IMR-90 (cell line): ENCODE measurements around the gene ADGRD2. TPM values are rescaled to one million over a fixed set of nuclear protein-coding genes. Genes with fewer than 3 reads are reported as not detected.

Experiments used
- ATAC-seq: fragments of 200-7000 bp; cut with Tn5 transposase; 2 replicates; pipeline ENCODE4 v1.9.1; 2020; ENCODE audit warnings: low read depth, mild to moderate bottlenecking, moderate library complexity
- BruUV-seq: library from RNA; stranded (reverse); fragments of 400-500 nt; replicated peaks from 2 replicates; lab custom pipeline; 2021; lab: Mats Ljungman, UMichigan
- CTCF ChIA-PET: fragments of 300-600 bp; formaldehyde crosslinking; extraction: SDS; loops from one replicate; lab custom pipeline; 2021; ENCODE audit warnings: antibody characterized with exemption; lab: Yijun Ruan, JAX
- POLR2A ChIA-PET: fragments of 300-600 bp; sonication (Branson Sonifier 250); formaldehyde crosslinking; loops from one replicate; lab custom pipeline; 2022; ENCODE audit warnings: antibody characterized with exemption; ENCODE audit not compliant: unreplicated experiment; lab: Charles Lee
- DNase-seq: peaks from one replicate; pipeline ENCODE4 v3.0.0; 2013
- H2AFZ ChIP-seq: replicated peaks from 2 replicates; pipeline ENCODE3; 2013; ENCODE audit warnings: low read length, mild to moderate bottlenecking; ENCODE audit not compliant: poor library complexity
- H2AK5ac ChIP-seq: 2 replicates; pipeline ENCODE4 v1.6.1; 2013; ENCODE audit warnings: low read depth, low read length, inconsistent platforms
- H2AK9ac ChIP-seq: replicated peaks from 2 replicates; pipeline ENCODE3; 2013; ENCODE audit warnings: mild to moderate bottlenecking, low read depth, low read length, moderate library complexity; ENCODE audit not compliant: poor library complexity
- H2BK120ac ChIP-seq: 2 replicates; pipeline ENCODE4 v1.6.1; 2013; ENCODE audit warnings: low read depth, low read length, inconsistent platforms
- H2BK15ac ChIP-seq: 3 replicates; pipeline ENCODE4 v1.6.1; 2013; ENCODE audit warnings: low read depth, low read length, inconsistent platforms
- H2BK20ac ChIP-seq: 2 replicates; pipeline ENCODE4 v1.6.1; 2013; ENCODE audit warnings: low read depth, mild to moderate bottlenecking, inconsistent platforms, low read length, moderate library complexity
- H2BK5ac ChIP-seq: 2 replicates; pipeline ENCODE4 v1.6.1; 2013; ENCODE audit warnings: mild to moderate bottlenecking, low read depth, low read length, inconsistent platforms; ENCODE audit not compliant: poor library complexity, severe bottlenecking
- H3K14ac ChIP-seq: replicated peaks from 2 replicates; pipeline ENCODE4 v1.6.1; 2013; ENCODE audit warnings: low read depth, low read length, inconsistent platforms
- H3K18ac ChIP-seq: 2 replicates; pipeline ENCODE4 v1.6.1; 2013; ENCODE audit warnings: low read depth, low read length, control low read depth
- H3K23ac ChIP-seq: 2 replicates; pipeline ENCODE4 v1.6.1; 2013; ENCODE audit warnings: low read depth, low read length, inconsistent platforms
- H3K27ac ChIP-seq: 2 replicates; pipeline ENCODE4 v1.5.1; 2013; ENCODE audit warnings: mild to moderate bottlenecking, control low read depth, low read length; ENCODE audit not compliant: insufficient read depth
- H3K27me3 ChIP-seq: 2 replicates; pipeline ENCODE4 v1.6.1; 2013; ENCODE audit warnings: low read length; ENCODE audit not compliant: control insufficient read depth, insufficient read depth
- H3K36me3 ChIP-seq: 2 replicates; pipeline ENCODE4 v1.6.1; 2013; ENCODE audit warnings: low read length, mixed read lengths; ENCODE audit not compliant: control insufficient read depth, insufficient read depth
- H3K4ac ChIP-seq: 2 replicates; pipeline ENCODE4 v1.6.1; 2013; ENCODE audit warnings: low read depth, low read length, inconsistent platforms
- H3K4me1 ChIP-seq: 2 replicates; pipeline ENCODE4 v1.6.1; 2013; ENCODE audit warnings: low read length, mixed read lengths; ENCODE audit not compliant: control insufficient read depth, insufficient read depth
- H3K4me2 ChIP-seq: 2 replicates; pipeline ENCODE4 v1.6.1; 2013; ENCODE audit warnings: low read depth, mild to moderate bottlenecking, control low read depth, low read length, moderate library complexity
- H3K4me3 ChIP-seq: 2 replicates; pipeline ENCODE4 v1.5.1; 2013; ENCODE audit warnings: low read depth, mild to moderate bottlenecking, control low read depth, low read length, moderate library complexity; ENCODE audit not compliant: insufficient read depth
- H3K56ac ChIP-seq: 2 replicates; pipeline ENCODE4 v1.6.1; 2013; ENCODE audit warnings: low read length, inconsistent platforms; ENCODE audit not compliant: insufficient read depth; ENCODE audit errors: extremely low read depth
- H3K79me1 ChIP-seq, 2 experiments: 2 replicates each; pipeline ENCODE4 v1.6.1; 2013; ENCODE audit warnings: low read length in 2 of 2, inconsistent platforms in 1 of 2, low read depth in 1 of 2
- H3K9ac ChIP-seq: 2 replicates; pipeline ENCODE4 v1.6.1; 2013; ENCODE audit warnings: low read depth, low read length, control low read depth
- H3K9me1 ChIP-seq: 2 replicates; pipeline ENCODE4 v1.6.1; 2013; ENCODE audit warnings: low read length, inconsistent platforms; ENCODE audit not compliant: insufficient read depth
- H3K9me3 ChIP-seq: 2 replicates; pipeline ENCODE4 v1.6.1; 2013; ENCODE audit warnings: low read length; ENCODE audit not compliant: control insufficient read depth, insufficient read depth
- H4K20me1 ChIP-seq: 2 replicates; pipeline ENCODE4 v1.6.1; 2013; ENCODE audit warnings: low read length, inconsistent platforms; ENCODE audit not compliant: insufficient read depth
- H4K5ac ChIP-seq: 2 replicates; pipeline ENCODE4 v1.6.1; 2013; ENCODE audit warnings: mild to moderate bottlenecking, low read depth, low read length, control low read depth
- H4K8ac ChIP-seq, 2 experiments: 2 replicates each; pipeline ENCODE4 v1.6.1; 2013; ENCODE audit warnings: low read depth in 2 of 2, low read length in 2 of 2, control low read depth in 1 of 2, inconsistent platforms in 1 of 2
- H4K91ac ChIP-seq: 2 replicates; pipeline ENCODE4 v1.6.1; 2013; ENCODE audit warnings: low read depth, low read length, inconsistent platforms; ENCODE audit not compliant: insufficient read depth
- BHLHE40 ChIP-seq: fragments of 150-350 bp; IDR thresholded peaks from 2 replicates; pipeline ENCODE4 v1.6.1; 2016; ENCODE audit warnings: mild to moderate bottlenecking, low read depth, low read length
- CHD1 ChIP-seq: IDR thresholded peaks from 2 replicates; pipeline ENCODE4 v1.6.1; 2012; ENCODE audit warnings: low read depth, low read length, improper control_type of control experiment
- FOS ChIP-seq: fragments of 150-350 bp; IDR thresholded peaks from 2 replicates; pipeline ENCODE4 v1.6.1; 2016; ENCODE audit warnings: low read depth, low read length
- MAFK ChIP-seq: IDR thresholded peaks from 2 replicates; pipeline ENCODE4 v1.6.1; 2012; ENCODE audit warnings: low read depth, low read length, improper control_type of control experiment
- MAZ ChIP-seq: IDR thresholded peaks from 2 replicates; pipeline ENCODE4 v1.6.1; 2012; ENCODE audit warnings: low read depth, mild to moderate bottlenecking, low read length, improper control_type of control experiment, moderate library complexity, borderline replicate concordance
- MXI1 ChIP-seq: IDR thresholded peaks from 2 replicates; pipeline ENCODE4 v1.6.1; 2012; ENCODE audit warnings: low read depth, mild to moderate bottlenecking, low read length, moderate library complexity, borderline replicate concordance
- NFE2L2 ChIP-seq: fragments of 150-350 bp; IDR thresholded peaks from 2 replicates; pipeline ENCODE4 v1.6.1; 2016; ENCODE audit warnings: low read depth, mild to moderate bottlenecking, low read length
- POLR2A ChIP-seq: IDR thresholded peaks from 2 replicates; pipeline ENCODE4 v1.6.1; 2012; ENCODE audit warnings: mild to moderate bottlenecking, low read depth, low read length
- RAD21 ChIP-seq: IDR thresholded peaks from 2 replicates; pipeline ENCODE4 v1.6.1; 2012; ENCODE audit warnings: low read length, improper control_type of control experiment
- RCOR1 ChIP-seq: IDR thresholded peaks from 2 replicates; pipeline ENCODE4 v1.6.1; 2012; ENCODE audit warnings: mild to moderate bottlenecking, low read length, improper control_type of control experiment; ENCODE audit not compliant: insufficient replicate concordance
- RFX5 ChIP-seq: IDR thresholded peaks from 2 replicates; pipeline ENCODE4 v1.8.0; 2012; ENCODE audit warnings: low read depth, mild to moderate bottlenecking, low read length, moderate library complexity
- WGBS, 2 experiments: methylation state at CpG; one replicate each; pipeline versions ENCODE4 v1.1.5 to v1.1.7; 2013; ENCODE audit warnings: missing lambda C conversion rate in 2 of 2; ENCODE audit not compliant: insufficient read length in 1 of 2; ENCODE audit errors: extremely low coverage in 2 of 2; 5-methylcytosine and 5-hydroxymethylcytosine counted together
- dilution Hi-C: fragments of 300-500 bp; cut with HindIII; formaldehyde crosslinking; loops from one replicate; pipeline ENCODE4 v1.14.3; 2018; ENCODE audit warnings: low sequenced_read_pairs; ENCODE audit not compliant: unreplicated experiment
- in situ Hi-C: fragments of 300-500 bp; cut with MboI; formaldehyde crosslinking; loops from 3 replicates; pipeline ENCODE4 v1.14.3; 2019; ENCODE audit warnings: low sequenced_read_pairs, inconsistent platforms, mixed read lengths
- intact Hi-C: fragments of 100-400 bp; cut with micrococcal nuclease; formaldehyde crosslinking; loops from 2 replicates; pipeline ENCODE4 v1.10.0; 2022
- polyA plus RNA-seq, 3 experiments: library from polyadenylated mRNA; depleted of rRNA; stranded (reverse); fragments of >200 nt; gene quantifications; 2 replicates each; pipeline ENCODE4 v1.2.3, GENCODE V29; 2012; ENCODE audit warnings: low replicate concordance in 1 of 3
- total RNA-seq: library from RNA; depleted of rRNA; stranded (reverse); fragments of >200 nt; gene quantifications from 2 replicates; pipeline ENCODE4 v1.2.3, GENCODE V29; 2012
- TF ChIP-seq, protein P1 (sequence below): fragments of 150-350 bp; IDR thresholded peaks from 2 replicates; pipeline ENCODE4 v1.6.1; 2016; ENCODE audit warnings: low read depth, mild to moderate bottlenecking, low read length, moderate library complexity, borderline replicate concordance
- TF ChIP-seq, protein P2 (sequence below): conservative IDR thresholded peaks from 2 replicates; pipeline ENCODE4 v1.5.1; 2012; ENCODE audit warnings: mild to moderate bottlenecking, low read depth, low read length, improper control_type of control experiment

Gene ADGRD2
- total and polyA plus RNA-seq, 2 of the 4 experiments (the other 2 are of a cell fraction): not detected

DNA sequence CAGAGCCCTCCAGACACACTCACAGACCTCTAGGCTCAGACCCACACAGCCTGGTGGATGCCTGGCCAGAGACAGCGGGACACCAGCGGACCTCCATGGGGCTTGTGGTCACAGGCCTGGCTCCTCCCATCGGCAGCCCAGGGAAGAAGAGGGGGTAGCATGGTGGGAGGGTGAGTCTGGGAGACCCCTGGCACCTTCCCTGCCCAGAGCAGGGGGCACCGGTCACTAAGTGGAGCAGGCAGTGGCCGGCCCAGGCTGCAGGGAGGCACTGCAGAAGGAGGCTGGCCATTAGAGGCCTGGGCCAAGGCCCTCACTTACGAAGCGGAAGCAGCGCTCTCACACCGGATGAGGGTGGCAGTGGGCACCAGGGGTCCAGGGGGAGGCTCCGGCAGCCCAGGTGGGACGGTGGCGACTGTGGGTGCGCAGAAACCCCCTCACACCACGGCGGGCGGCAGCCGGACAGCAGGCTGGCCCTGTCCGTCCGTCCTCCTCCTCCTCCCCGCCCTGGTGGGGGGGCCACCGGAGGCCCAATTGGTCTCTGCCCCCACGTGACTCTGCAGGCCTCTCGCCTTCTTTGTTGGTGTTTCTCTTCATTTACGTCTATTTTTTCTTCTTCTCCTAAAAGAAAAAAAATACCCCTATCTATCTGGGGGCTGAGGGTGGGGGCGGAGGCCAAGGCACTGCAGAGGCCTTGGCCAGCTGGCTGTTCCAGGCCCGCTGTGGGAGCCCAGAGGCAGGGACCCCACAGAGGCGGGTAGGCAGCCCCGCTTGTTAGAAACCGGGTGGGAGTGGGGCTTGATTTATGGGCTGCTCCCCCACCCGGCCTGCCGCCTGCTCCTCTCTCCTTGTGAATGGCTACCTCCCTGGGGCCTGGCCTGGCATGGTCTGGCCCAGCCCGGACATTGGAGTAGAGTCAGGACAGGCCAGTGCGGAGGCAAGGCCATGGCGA is 57.0 kb downstream of the ADGRD2 start, which contains the start of gene NR5A1:
Gene NR5A1, minus strand, starts transcription at position 469 of the 949 bp plus-strand sequence. CDS start 4,004 bp downstream, outside the sequence.
- Histone ChIP-seq H2AK9ac (no peak within 1 kb of the TSS), H3K4ac (no peak within 1 kb of the TSS), H3K36me3 (no peaks in the 10 kb centered on the region), H3K9ac (no peak within 1 kb of the TSS), H3K23ac (no peak within 1 kb of the TSS), H2BK5ac (no peak within 1 kb of the TSS), H3K9me3 (peaks cover 4% of the 10 kb centered on the region), H3K4me1 (no peaks in the 10 kb centered on the region; the same call in 1 of the 2 replicates), H2BK120ac (no peak within 1 kb of the TSS), H3K56ac (no peak within 1 kb of the TSS), H2AFZ (peak within 1 kb of the TSS; percentile 17), H3K14ac (no peak within 1 kb of the TSS), H2BK20ac (no peak within 1 kb of the TSS), H3K4me3 (no peak within 1 kb of the TSS), H4K5ac (no peak within 1 kb of the TSS), H3K79me1 (no peaks in the 10 kb centered on the region), H3K9me1 (no peaks in the 10 kb centered on the region), H3K27ac (no peak within 1 kb of the TSS), H4K20me1 (no peaks in the 10 kb centered on the region), H4K8ac (no peak within 1 kb of the TSS), H2BK15ac (no peak within 1 kb of the TSS), H3K27me3 (peaks cover 55% of the 10 kb centered on the region), H3K18ac (no peak within 1 kb of the TSS), H2AK5ac (no peak within 1 kb of the TSS), H3K4me2 (no peak within 1 kb of the TSS), H4K91ac (no peak within 1 kb of the TSS)
- ATAC-seq (no peak), DNase-seq (no peak)
- TF ChIP-seq MAZ (no peak), RFX5 (no peak), FOS (no peak), NFE2L2 (no peak), CHD1 (no peak), MAFK (no peak), BHLHE40 (no peak), POLR2A (no peak), RAD21 (no peak), RCOR1 (no peak), MXI1 (no peak)
- TF ChIP-seq, protein P1, sequence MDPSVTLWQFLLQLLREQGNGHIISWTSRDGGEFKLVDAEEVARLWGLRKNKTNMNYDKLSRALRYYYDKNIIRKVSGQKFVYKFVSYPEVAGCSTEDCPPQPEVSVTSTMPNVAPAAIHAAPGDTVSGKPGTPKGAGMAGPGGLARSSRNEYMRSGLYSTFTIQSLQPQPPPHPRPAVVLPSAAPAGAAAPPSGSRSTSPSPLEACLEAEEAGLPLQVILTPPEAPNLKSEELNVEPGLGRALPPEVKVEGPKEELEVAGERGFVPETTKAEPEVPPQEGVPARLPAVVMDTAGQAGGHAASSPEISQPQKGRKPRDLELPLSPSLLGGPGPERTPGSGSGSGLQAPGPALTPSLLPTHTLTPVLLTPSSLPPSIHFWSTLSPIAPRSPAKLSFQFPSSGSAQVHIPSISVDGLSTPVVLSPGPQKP: no peak
- TF ChIP-seq, protein P2, sequence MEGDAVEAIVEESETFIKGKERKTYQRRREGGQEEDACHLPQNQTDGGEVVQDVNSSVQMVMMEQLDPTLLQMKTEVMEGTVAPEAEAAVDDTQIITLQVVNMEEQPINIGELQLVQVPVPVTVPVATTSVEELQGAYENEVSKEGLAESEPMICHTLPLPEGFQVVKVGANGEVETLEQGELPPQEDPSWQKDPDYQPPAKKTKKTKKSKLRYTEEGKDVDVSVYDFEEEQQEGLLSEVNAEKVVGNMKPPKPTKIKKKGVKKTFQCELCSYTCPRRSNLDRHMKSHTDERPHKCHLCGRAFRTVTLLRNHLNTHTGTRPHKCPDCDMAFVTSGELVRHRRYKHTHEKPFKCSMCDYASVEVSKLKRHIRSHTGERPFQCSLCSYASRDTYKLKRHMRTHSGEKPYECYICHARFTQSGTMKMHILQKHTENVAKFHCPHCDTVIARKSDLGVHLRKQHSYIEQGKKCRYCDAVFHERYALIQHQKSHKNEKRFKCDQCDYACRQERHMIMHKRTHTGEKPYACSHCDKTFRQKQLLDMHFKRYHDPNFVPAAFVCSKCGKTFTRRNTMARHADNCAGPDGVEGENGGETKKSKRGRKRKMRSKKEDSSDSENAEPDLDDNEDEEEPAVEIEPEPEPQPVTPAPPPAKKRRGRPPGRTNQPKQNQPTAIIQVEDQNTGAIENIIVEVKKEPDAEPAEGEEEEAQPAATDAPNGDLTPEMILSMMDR: no peak
- 100% methylated on average over 1 of the region's 34 CpGs; no CpG with 5 or more reads in 1 of the 2 experiments for WGBS, 2 experiments
- POLR2A ChIA-PET: no interaction called here
- dilution Hi-C loops (no loop called here), in situ Hi-C loops (no loop called here), intact Hi-C loops (no loop called here)
- CTCF ChIA-PET: no interaction called here
- no TSS peak for BruUV-seq
